SU-DHL-6 (cell line): ENCODE results near the gene COL6A2.

Source experiments
- CTCF ChIP-seq: fragments of 200-600 bp; sonication (generic); IDR thresholded peaks from one replicate; pipeline ENCODE4 v1.5.1; 2017; ENCODE audit warnings: antibody characterized with exemption, mild to moderate bottlenecking, low read length, moderate library complexity; ENCODE audit not compliant: insufficient read depth, poor library complexity, severe bottlenecking
- EZH2phosphoT487 ChIP-seq: fragments of 200-600 bp; sonication (generic), shearing (Covaris generic); conservative IDR thresholded peaks from 2 replicates; pipeline ENCODE4 v1.6.1; 2018; ENCODE audit warnings: mild to moderate bottlenecking, antibody characterized with exemption, low read length, moderate library complexity, mixed read lengths

GRCh38 chr21:46081862-46082712 is 15.8 kb upstream of the COL6A2 start:
- TF ChIP-seq CTCF (no peak), EZH2phosphoT487 (no peak)
